Stimulated activated CD8-positive, alpha-beta memory T cell treated with anti-CD3 and anti-CD28 coated beads, Interleukin-15, amount 100 ng/mL, for 48 hours (primary cell): ENCODE data around the gene IWS1.

ENCODE experiments used
- DNase-seq, 2 donors: peaks; one replicate each; pipeline ENCODE4 v3.0.0-alpha.2; 2020; ENCODE audit warnings: low read depth in 2 of 2

The IWS1 gene

DNA sequence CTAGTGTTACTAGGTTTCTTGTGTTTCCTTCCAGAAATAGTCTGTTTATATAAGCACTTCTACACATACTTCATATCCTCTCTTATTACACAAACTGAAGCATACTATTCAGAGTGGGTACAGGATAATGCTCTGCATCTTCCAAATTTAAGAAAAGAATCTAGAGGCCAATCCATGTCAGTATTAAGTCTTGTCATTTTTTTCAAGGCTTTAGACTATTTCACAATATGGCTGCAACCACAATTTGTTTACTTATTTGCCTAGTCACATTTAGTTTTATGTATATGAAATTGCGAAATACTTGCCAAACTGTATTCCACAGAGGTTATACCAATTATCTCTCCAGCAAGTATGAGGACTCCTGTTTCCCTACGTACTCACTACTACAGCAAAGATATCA is 27.9 kb downstream of the IWS1 start:
- DNase-seq, result no peak

DNA sequence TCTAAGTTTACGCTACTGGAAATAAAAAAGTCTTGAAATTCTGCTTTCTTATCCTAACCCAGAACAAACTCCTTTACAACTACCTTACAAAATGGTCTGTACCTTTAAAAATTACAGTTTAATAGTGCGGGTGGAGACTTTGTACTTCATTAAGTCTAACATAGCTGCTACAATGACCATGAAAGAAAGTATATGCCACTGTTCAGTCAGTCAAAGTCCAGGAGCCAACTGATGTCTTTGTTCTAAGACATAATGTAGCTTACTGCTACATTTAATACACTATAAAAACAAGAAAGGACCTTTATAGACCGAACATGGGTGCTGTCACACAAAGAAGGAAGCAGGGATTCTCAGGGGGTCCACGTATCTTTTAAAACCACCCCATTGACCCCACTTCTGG is 36.0 kb downstream of the IWS1 start:
- DNase-seq, result no peak

- no peak for DNase-seq
Measured at GRCh38 chr2:127486247-127487058, 39.8 kb downstream of the IWS1 start.

DNA sequence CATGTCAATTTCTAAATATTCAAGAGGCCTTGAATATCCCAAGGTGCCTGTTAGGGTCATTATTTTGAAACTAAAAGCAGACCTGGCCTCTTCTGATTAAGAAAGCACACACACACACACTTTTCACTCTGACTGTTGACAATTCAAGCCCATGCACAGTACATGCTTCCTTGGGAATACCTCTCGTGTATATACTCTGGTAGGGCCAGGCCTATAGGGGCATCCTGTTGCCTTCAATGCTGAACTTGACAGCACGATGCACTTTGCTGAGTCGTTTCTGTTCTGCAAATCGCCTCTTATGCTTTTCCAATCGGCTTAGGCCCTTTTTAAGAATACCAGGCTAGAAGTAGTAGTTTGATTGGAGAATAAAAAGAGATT is 40.6 kb downstream of the IWS1 start:
- DNase-seq, result no peak

DNA sequence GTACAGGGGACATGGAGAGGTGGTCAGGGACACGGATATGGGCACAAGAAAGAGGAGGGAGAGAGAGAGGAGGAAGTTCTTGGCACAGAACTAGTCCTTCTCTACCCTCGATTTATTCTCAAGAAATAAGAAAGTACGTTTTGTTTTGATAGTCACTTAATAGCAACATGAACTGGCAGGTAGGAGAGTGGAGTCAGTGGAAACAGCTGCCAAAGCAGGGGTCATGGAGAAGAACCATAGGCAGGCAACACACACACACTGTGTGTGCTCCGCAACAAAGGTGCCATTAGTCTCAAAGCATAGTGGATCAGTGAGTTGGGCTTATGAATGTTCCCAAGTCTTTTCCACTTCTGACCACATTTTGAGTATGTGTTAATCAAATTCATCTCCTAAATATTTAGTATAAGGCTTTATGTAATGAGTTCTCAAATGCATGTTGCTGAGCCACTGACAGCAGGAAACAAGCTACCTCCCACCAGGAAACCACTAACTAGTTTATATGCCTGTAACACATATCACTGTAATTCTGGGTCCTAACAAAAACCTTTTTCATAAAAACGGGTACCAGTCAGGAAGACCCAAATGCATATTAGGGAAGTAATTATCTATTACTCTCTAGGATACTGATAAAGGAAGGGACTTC is 41.1 kb downstream of the IWS1 start:
- no peak for DNase-seq

GRCh38 chr2:127482031-127482430 is 44.3 kb downstream of the IWS1 start:
- DNase-seq, result no peak

DNA sequence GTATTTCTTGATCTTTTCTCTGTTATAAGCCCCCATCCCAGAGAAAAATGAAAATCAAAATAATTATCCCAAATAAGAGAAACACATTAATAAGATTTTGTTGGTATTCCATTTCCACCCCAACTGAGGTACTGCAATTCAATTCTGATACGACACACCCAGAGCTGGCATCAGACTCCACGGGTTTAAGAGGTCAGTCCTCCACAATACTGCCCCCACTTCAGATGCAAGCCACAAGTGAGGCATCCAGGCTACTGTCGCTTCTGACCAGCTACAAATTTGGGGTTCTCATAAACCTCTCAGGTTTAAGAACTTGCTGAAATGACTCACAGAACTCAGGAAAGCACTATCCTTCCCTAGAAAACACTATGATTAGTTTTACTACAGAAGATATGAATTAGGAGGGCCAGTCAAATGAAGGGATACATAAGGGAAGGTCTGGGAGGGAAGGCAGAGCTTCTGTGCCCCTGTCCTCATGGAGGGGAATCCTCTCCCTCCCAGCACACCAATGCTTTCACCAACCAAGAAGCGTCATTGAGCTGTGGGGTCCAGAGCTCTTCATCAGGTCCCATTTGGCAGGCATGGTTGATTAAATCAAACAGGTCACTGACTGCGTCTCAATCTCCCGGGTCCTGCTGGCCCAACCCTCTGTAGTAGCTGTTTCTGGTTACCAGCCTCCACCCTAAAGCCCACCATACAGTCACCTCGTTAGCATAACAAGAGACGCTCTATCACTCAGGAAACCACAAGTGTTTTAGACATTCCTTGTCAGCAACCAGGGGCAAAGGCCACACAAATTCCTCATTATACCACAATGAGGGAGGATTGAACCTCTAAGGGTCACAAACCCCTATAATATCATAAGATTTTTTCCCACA is 46.2 kb downstream of the IWS1 start:
- no peak for DNase-seq

GRCh38 chr2:127479219-127479825 is 47.0 kb downstream of the IWS1 start:
- no peak for DNase-seq

DNA sequence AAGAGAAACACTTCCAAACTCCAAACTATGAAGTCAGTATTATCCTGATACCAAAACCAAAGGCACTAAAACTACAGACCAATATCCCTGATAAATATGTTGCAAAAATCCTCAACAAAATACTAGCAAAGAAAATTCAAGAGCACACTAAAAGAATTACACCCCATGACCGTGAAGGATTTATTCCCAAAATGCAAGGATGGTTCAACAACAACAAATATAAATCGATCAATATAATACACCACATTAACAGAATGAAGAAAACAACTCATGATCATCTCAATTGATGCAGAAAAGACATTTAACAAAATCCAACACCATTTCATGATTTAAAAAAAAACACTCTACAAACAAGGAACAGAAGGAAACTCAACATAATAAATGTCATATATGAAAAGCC is 50.5 kb downstream of the IWS1 start:
- DNase-seq, result no peak

- DNase-seq, result no peak
Measured at GRCh38 chr2:127472268-127472667, 54.0 kb downstream of the IWS1 start.

DNA sequence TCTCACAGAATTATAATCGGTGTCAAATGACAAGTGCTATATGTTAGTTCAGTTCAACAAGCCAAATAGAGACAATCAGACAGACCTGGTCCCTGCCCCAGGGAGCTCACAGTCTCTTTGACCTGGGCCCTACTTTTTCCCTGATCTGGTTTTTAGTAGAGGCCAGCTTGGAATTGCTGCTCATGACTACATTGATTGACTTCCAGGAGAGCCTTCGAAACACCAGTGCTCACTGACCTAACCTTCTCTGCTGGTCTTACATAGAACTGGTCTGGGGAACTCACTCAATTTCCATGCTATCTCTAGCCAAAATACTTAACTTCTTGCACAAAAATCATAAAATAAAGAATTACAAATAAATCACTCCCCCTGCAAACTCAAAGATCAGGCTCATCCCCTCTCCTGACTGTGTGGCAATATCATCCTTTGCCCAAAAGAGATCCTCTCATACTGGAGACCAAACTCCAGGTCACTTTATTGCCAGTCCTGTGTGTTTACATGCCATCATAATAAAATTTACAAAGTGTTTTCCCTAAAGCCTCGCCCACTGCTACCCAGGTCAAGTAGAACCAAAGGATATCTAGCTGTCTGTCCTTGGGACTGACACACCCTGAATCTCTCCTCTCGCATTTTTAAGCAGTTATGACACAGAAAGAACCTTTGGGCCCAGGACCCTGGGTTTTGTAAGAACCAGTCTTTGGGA is 54.9 kb downstream of the IWS1 start:
- DNase-seq, result no peak

DNA sequence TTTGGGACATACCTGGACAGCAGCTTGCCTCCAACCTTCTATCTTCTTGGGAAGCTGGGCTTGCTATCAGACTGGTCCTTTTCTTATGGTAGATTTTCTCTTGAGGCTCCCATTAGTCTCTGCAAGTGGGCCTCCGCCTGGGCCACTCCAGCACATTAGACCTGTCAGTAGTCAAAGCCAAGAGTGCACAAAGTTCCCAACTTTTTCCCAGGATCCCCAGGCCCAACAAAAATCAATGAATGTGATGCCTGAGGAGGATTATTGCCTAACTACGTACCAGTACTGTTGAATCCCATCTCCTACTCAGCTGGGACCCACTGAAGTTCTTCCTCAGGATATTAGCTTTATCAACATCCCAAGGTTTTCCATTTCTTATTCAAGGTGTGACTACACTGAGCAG is 56.3 kb downstream of the IWS1 start:
- DNase-seq, result no peak

GRCh38 chr2:127469051-127469450 is 57.2 kb downstream of the IWS1 start:
- DNase-seq, result no peak

DNA sequence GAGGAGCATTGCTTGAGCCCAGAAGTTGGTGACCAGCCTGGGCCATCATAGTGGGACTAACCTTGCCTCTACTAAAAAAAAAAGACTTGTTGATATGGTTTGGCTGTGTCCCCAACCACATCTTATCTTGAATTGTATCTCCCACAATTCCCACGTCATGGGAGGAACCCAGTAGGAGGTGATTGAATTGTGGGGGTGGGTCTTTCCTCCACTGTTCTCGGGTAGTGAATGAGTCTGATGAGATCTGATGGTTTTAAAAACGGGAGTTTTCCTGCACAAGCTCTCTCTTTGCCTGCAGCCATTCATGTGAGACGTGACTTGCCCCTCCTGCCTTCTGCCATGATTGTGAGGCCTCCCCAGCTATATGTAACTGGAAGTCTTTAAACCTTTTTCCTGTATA is 61.0 kb downstream of the IWS1 start:
- no peak for DNase-seq

DNA sequence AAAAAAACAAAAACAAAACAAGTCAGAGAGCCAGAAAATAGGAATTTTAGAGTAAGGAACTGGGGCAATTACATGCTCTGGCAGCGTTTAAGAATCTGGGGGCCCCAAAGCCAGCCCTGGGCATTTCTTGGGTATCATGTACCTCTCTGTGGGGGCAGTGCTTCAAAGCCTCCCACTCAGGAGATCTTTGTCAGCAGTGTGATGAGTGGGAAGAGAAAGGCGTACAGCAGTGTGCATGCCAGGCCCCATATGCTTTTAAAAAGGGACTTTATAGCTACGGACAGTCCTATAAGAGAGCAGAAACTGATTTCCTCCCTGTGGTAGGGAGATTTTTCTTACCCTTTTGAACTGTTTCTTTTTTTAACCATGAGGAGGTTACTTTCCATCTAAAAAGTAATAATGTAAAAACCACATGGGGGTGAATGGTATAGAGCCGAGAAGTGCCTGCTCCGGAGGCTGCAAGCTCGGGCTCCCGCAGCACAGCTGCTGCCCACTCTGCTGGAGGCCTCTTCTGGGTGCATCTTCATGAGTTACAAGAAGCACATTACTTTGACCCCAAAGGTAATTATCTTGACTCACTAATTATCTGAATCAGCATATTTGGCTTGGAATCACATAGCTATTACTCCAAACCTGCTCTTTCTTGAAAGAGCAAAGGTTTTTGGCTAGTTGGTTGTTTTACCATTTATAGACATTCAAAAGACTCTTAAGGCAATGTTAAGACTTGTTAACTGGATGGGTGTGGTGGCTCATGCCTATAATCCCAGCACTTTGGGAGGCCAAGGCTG is 61.6 kb downstream of the IWS1 start:
- no peak for DNase-seq

DNA sequence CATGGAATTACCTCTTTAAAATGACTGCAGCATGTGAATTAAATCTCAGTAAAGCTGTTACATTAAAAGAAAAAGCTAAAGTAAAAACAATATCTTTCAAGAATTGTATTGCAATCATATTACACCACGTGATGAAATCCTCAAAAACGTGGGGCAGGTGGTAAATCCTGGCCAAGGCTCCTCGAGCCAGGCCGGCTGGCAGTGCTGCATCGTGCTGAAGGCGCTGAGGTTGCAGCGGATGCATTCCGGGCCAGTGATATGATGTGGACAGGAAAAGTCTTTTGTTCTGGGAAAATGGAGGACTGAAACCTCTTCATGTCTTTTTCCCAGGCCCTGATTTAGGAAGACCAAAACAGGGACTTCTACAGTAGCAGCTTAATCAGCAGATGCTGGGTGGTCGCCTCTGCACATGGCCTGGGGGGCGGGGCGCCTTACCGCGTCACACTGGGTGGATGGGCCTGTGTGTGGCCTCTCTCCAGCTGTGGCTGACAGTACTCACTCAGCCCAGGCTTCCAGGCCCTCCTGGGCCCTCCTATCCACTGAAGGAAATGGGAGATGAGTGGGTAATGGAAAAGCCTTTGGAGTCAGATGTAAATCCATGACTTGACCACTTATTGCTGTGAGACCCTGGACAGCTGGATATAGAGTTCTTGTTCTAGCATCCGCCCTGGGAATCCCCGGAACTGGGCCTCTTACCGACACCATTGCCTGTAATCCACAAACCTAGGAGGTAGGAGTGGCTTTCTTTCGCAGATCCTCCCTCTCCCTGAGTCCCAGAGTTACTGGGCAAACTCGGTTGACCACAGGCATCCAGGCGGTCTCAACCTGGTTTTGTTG is 62.9 kb downstream of the IWS1 start:
- no peak for DNase-seq

DNA sequence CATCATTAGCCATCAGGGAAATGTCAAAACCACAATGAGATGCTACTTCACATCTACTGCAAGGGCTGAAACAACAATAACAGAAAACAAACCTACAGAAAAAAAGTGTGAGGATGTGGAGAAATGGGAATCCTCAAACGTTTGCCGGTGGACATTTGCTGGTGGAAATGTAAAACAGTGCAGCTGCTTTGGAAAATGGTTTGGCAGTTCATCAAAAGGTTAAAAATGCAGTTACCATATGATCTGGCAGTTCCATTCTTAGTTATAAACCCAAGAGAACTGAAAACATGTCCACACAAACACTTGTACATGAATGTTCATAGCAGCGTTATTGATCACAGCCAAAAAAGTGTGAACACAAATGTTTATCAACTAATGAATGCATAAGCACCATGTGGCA is 63.8 kb downstream of the IWS1 start:
- DNase-seq, result no peak

DNA sequence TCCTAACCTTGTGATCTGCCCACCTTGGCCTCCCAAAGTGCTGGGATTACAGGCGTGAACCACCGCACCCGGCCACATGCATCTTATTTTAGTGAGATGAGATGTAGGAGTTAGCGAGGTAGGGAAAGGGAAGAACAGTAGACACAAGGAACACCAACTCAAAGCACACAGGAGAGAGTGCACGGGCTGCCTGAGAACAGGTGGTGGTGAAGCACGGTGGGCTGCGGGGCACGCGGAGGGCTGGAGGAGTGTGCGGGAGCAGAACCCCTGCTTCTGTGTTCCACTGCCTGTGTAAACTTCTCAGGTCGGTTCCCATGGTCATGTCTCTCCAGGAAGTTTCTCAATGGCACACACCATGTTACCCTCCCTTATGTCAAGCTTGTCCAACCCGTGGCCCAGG is 69.3 kb downstream of the IWS1 start:
- DNase-seq, result no peak

DNA sequence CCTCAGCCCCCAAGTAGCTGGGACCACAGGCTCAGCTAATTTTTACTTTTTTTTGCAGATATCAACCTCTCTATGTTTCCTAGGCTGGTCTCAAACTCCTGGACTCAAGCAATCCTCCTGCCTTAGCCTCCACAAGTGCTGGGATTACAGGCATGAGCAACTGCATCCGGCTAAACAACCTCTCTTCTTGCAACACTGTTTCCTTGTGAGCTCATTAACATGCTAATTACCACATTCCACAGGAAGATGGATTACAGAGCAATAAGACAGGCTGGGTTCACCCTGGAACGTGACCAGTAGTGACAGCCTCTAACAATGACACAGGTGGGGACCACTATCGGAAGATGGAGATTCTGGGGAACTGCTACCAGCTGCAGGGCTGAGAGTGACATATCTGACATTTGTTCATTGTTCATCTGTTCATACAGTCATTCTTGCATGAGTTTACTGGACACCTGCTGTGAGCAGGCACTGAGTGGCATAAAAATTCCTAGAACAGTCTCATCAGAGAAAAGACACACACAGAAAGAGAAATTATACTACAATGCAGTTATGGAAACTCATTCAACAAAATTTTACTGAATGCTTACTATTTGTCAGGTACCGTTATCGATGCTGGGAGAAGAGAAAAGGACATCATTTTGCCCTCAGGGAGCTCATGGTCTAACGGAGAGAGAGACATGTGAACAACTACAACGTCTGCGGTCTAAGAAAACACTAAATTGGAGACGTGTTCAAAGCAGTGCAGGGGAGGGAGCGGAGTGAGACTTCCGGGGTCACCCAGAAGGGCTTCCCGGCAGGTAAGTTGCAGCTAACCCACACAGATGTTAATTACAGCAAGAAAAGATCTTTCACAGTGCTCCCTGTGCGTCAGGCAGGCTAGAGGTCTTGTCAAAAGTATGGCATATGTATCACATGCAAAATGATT is 70.5 kb downstream of the IWS1 start:
- no peak for DNase-seq
